Activated T-helper 17 cell treated with anti-CD3 and anti-CD28 coated beads, Interleukin-2, amount 50 U/mL, for 72 hours (primary cell): ENCODE data around the gene NTNG2. TPM values are rescaled to one million over a fixed set of nuclear protein-coding genes. Genes with fewer than 3 reads are reported as not detected.

Experiments
- ATAC-seq: fragments of 150-1000 bp; cut with Tn5 transposase; replicated peaks from 2 replicates; pipeline ENCODE4 v1.10.0; 2021; ENCODE audit warnings: mild to moderate bottlenecking, moderate library complexity
- H3K27ac Mint-ChIP-seq: one replicate; pipeline ENCODE4 v1.8.0; 2022; ENCODE audit warnings: mixed read lengths
- H3K27me3 Mint-ChIP-seq: one replicate; pipeline ENCODE4 v1.8.0; 2022; ENCODE audit warnings: mixed read lengths
- H3K36me3 Mint-ChIP-seq: one replicate; pipeline ENCODE4 v1.8.0; 2022; ENCODE audit warnings: low read depth, mild to moderate bottlenecking, mixed read lengths
- H3K4me1 Mint-ChIP-seq: one replicate; pipeline ENCODE4 v1.8.0; 2022; ENCODE audit warnings: mixed read lengths
- H3K4me3 Mint-ChIP-seq: one replicate; pipeline ENCODE4 v1.8.0; 2022; ENCODE audit warnings: mild to moderate bottlenecking, mixed read lengths
- H3K9me3 Mint-ChIP-seq: one replicate; pipeline ENCODE4 v1.8.0; 2022; ENCODE audit warnings: mixed read lengths
- total RNA-seq, 2 donors: library from RNA; stranded (reverse); gene quantifications; one replicate each; pipeline ENCODE4 v1.2.3, GENCODE V29; 2022

Gene NTNG2
- total RNA-seq, 2 donors from 2014 or later = 0.82 to 2.2 TPM

GRCh38 chr9:132136151-132136780 lies 25.6 kb upstream of the NTNG2 start:
- H3K4me1 Mint-ChIP-seq = no peaks in the 10 kb centered on the region
- peaks cover 42% of the 10 kb centered on the region for H3K27me3 Mint-ChIP-seq
- no peak for ATAC-seq
- no peak overlapping the region for H3K27ac Mint-ChIP-seq
- H3K9me3 Mint-ChIP-seq = no peaks in the 10 kb centered on the region
- no peaks in the 10 kb centered on the region for H3K36me3 Mint-ChIP-seq
- H3K4me3 Mint-ChIP-seq = no peak overlapping the region

GRCh38 chr9:132141344-132141947 lies 20.4 kb upstream of the NTNG2 start:
- peak overlapping the region; percentile 59 for H3K4me3 Mint-ChIP-seq
- no peak overlapping the region for H3K27ac Mint-ChIP-seq
- H3K27me3 Mint-ChIP-seq = peaks cover 49% of the 10 kb centered on the region
- peaks cover 9% of the 10 kb centered on the region for H3K4me1 Mint-ChIP-seq
- ATAC-seq = no peak
- H3K36me3 Mint-ChIP-seq = no peaks in the 10 kb centered on the region
- no peaks in the 10 kb centered on the region for H3K9me3 Mint-ChIP-seq

- ATAC-seq = no peak
- H3K4me3 Mint-ChIP-seq = peak overlapping the region; percentile 59
- H3K36me3 Mint-ChIP-seq = no peaks in the 10 kb centered on the region
- no peak overlapping the region for H3K27ac Mint-ChIP-seq
- H3K4me1 Mint-ChIP-seq = peaks cover 9% of the 10 kb centered on the region
- H3K9me3 Mint-ChIP-seq = no peaks in the 10 kb centered on the region
- H3K27me3 Mint-ChIP-seq = peaks cover 52% of the 10 kb centered on the region
Measured at GRCh38 chr9:132141948-132142594, 19.8 kb upstream of the NTNG2 start.

GRCh38 chr9:132142924-132143323 lies 18.9 kb upstream of the NTNG2 start:
- no peaks in the 10 kb centered on the region for H3K9me3 Mint-ChIP-seq
- peaks cover 9% of the 10 kb centered on the region for H3K4me1 Mint-ChIP-seq
- H3K4me3 Mint-ChIP-seq = no peak overlapping the region
- H3K36me3 Mint-ChIP-seq = no peaks in the 10 kb centered on the region
- no peak overlapping the region for H3K27ac Mint-ChIP-seq
- H3K27me3 Mint-ChIP-seq = peaks cover 57% of the 10 kb centered on the region
- ATAC-seq = no peak

GRCh38 chr9:132143359-132143758 lies 18.5 kb upstream of the NTNG2 start:
- Mint-ChIP-seq H3K4me3 (no peak overlapping the region), H3K27me3 (peaks cover 62% of the 10 kb centered on the region), H3K36me3 (no peaks in the 10 kb centered on the region), H3K9me3 (no peaks in the 10 kb centered on the region), H3K27ac (no peak overlapping the region), H3K4me1 (peaks cover 9% of the 10 kb centered on the region)
- ATAC-seq = no peak

GRCh38 chr9:132144708-132145365 lies 17.0 kb upstream of the NTNG2 start:
- Mint-ChIP-seq H3K9me3 (no peaks in the 10 kb centered on the region), H3K4me1 (peaks cover 9% of the 10 kb centered on the region), H3K4me3 (peak overlapping the region; percentile 1), H3K27ac (peak overlapping the region; percentile 17), H3K27me3 (peaks cover 66% of the 10 kb centered on the region), H3K36me3 (no peaks in the 10 kb centered on the region)
- peak; percentile 97 for ATAC-seq

- no peak for ATAC-seq
- Mint-ChIP-seq H3K4me1 (peaks cover 9% of the 10 kb centered on the region), H3K27me3 (peaks cover 61% of the 10 kb centered on the region), H3K4me3 (no peak overlapping the region), H3K27ac (no peak overlapping the region), H3K36me3 (no peaks in the 10 kb centered on the region), H3K9me3 (no peaks in the 10 kb centered on the region)
Measured at GRCh38 chr9:132146039-132146438, 15.8 kb upstream of the NTNG2 start.

GRCh38 chr9:132146575-132146974 lies 15.3 kb upstream of the NTNG2 start:
- peaks cover 56% of the 10 kb centered on the region for H3K27me3 Mint-ChIP-seq

GRCh38 chr9:132147331-132147730 lies 14.5 kb upstream of the NTNG2 start:
- no peaks in the 10 kb centered on the region for H3K9me3 Mint-ChIP-seq
- no peak overlapping the region for H3K4me3 Mint-ChIP-seq
- H3K27ac Mint-ChIP-seq = no peak overlapping the region
- H3K36me3 Mint-ChIP-seq = no peaks in the 10 kb centered on the region
- ATAC-seq = peak; percentile 41
- H3K4me1 Mint-ChIP-seq = peaks cover 9% of the 10 kb centered on the region
- H3K27me3 Mint-ChIP-seq = peaks cover 52% of the 10 kb centered on the region

More at GRCh38 chr9:132146575-132146974, 15.3 kb upstream of the NTNG2 start:
- no peak for ATAC-seq
- H3K4me3 Mint-ChIP-seq = no peak overlapping the region
- no peaks in the 10 kb centered on the region for H3K9me3 Mint-ChIP-seq
- H3K4me1 Mint-ChIP-seq = peaks cover 9% of the 10 kb centered on the region
- H3K36me3 Mint-ChIP-seq = no peaks in the 10 kb centered on the region
- no peak overlapping the region for H3K27ac Mint-ChIP-seq

GRCh38 chr9:132147839-132148238 lies 14.0 kb upstream of the NTNG2 start:
- H3K4me3 Mint-ChIP-seq = no peak overlapping the region
- H3K36me3 Mint-ChIP-seq = no peaks in the 10 kb centered on the region
- no peak overlapping the region for H3K27ac Mint-ChIP-seq
- H3K9me3 Mint-ChIP-seq = no peaks in the 10 kb centered on the region
- ATAC-seq = no peak
- H3K4me1 Mint-ChIP-seq = peaks cover 9% of the 10 kb centered on the region
- peaks cover 49% of the 10 kb centered on the region for H3K27me3 Mint-ChIP-seq

GRCh38 chr9:132150256-132150655 lies 11.6 kb upstream of the NTNG2 start:
- Mint-ChIP-seq H3K4me3 (no peak overlapping the region), H3K4me1 (peaks cover 1% of the 10 kb centered on the region), H3K27me3 (peaks cover 38% of the 10 kb centered on the region), H3K36me3 (no peaks in the 10 kb centered on the region), H3K9me3 (no peaks in the 10 kb centered on the region), H3K27ac (no peak overlapping the region)
- no peak for ATAC-seq

- Mint-ChIP-seq H3K36me3 (no peaks in the 10 kb centered on the region), H3K27ac (no peak overlapping the region), H3K27me3 (peaks cover 37% of the 10 kb centered on the region), H3K4me3 (no peak overlapping the region), H3K9me3 (no peaks in the 10 kb centered on the region), H3K4me1 (no peaks in the 10 kb centered on the region)
- ATAC-seq = no peak
Measured at GRCh38 chr9:132151118-132151517, 10.7 kb upstream of the NTNG2 start.

- Mint-ChIP-seq H3K36me3 (no peaks in the 10 kb centered on the region), H3K4me3 (no peak overlapping the region), H3K27me3 (peaks cover 29% of the 10 kb centered on the region), H3K9me3 (no peaks in the 10 kb centered on the region), H3K4me1 (no peaks in the 10 kb centered on the region), H3K27ac (no peak overlapping the region)
- ATAC-seq = no peak
Measured at GRCh38 chr9:132152231-132152630, 9.6 kb upstream of the NTNG2 start.

GRCh38 chr9:132154863-132155567 lies 6.8 kb upstream of the NTNG2 start:
- no peak for ATAC-seq
- H3K9me3 Mint-ChIP-seq = no peaks in the 10 kb centered on the region
- no peak overlapping the region for H3K4me3 Mint-ChIP-seq
- no peaks in the 10 kb centered on the region for H3K36me3 Mint-ChIP-seq
- peaks cover 10% of the 10 kb centered on the region for H3K27me3 Mint-ChIP-seq
- H3K27ac Mint-ChIP-seq = no peak overlapping the region
- no peaks in the 10 kb centered on the region for H3K4me1 Mint-ChIP-seq
